ENCODE measurements around the gene SPEM3.

DNA sequence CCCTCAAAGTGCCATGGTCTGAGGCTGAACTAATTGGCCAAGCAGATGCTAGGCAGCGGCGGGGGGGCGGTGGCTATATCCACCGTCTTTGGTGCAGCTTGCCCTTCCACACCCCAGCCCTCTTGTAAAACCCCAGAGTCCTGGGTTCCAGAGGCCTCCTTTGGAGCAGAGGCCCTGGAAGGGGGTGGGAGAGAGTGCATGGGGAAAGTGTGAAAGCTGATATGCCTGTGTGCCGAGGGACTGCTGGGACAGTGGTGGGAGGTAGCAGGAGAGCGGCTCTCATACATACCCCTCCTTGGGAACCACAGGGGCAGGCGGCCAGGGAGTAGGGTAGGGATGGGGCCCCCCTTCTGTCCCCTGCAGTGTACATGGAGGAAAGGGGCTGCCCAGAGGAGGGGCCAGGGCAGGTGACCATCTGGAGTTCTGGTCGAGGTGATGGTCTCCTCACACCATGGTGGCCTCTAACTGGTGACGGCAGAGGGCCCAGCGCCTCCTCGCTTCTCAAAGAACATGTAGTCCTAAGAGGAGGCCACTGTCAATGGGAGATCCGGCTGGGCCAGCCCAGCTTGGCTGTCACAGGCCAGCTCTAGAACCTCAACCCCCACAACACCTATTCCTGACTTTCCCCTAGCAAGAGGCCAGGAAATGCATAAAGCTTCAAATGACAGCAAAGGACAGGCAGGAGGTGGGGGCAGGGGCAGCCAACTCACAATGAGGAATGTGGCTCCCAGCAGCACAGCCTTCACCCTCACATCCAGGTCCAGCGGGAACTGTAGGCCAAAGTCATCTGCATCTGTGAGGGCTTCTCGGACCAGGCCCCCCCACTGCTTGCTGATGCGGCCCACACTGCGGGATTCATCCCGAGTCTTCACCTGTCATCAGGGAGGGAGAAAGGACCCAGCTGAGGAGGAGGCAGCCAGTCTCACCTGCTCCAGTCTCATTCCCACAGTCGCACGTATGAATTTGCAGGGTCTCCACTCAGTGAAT is 38.4 kb upstream of the SPEM3 start:
- no peak for TF ChIP-seq EZH2phosphoT487 (IDR thresholded peaks at IDR 0.05; ENCODE audit: low read depth, severe bottlenecking, unreplicated experiment)
- TF ChIP-seq, protein P1, sequence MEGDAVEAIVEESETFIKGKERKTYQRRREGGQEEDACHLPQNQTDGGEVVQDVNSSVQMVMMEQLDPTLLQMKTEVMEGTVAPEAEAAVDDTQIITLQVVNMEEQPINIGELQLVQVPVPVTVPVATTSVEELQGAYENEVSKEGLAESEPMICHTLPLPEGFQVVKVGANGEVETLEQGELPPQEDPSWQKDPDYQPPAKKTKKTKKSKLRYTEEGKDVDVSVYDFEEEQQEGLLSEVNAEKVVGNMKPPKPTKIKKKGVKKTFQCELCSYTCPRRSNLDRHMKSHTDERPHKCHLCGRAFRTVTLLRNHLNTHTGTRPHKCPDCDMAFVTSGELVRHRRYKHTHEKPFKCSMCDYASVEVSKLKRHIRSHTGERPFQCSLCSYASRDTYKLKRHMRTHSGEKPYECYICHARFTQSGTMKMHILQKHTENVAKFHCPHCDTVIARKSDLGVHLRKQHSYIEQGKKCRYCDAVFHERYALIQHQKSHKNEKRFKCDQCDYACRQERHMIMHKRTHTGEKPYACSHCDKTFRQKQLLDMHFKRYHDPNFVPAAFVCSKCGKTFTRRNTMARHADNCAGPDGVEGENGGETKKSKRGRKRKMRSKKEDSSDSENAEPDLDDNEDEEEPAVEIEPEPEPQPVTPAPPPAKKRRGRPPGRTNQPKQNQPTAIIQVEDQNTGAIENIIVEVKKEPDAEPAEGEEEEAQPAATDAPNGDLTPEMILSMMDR (IDR thresholded peaks at IDR 0.05; ENCODE audit: poor library complexity): no peak
